ENCODE data around the gene SFXN3. TPM values are rescaled to one million over a fixed set of nuclear protein-coding genes. Genes with fewer than 3 reads are reported as not detected.

SFXN3 gene, protein sequence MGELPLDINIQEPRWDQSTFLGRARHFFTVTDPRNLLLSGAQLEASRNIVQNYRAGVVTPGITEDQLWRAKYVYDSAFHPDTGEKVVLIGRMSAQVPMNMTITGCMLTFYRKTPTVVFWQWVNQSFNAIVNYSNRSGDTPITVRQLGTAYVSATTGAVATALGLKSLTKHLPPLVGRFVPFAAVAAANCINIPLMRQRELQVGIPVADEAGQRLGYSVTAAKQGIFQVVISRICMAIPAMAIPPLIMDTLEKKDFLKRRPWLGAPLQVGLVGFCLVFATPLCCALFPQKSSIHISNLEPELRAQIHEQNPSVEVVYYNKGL
- 27.4 and 38.5 TPM in 2 replicates for total RNA-seq (2014; rRNA removed; shearing (Covaris generic); ENCODE audit: low replicate concordance)

DNA sequence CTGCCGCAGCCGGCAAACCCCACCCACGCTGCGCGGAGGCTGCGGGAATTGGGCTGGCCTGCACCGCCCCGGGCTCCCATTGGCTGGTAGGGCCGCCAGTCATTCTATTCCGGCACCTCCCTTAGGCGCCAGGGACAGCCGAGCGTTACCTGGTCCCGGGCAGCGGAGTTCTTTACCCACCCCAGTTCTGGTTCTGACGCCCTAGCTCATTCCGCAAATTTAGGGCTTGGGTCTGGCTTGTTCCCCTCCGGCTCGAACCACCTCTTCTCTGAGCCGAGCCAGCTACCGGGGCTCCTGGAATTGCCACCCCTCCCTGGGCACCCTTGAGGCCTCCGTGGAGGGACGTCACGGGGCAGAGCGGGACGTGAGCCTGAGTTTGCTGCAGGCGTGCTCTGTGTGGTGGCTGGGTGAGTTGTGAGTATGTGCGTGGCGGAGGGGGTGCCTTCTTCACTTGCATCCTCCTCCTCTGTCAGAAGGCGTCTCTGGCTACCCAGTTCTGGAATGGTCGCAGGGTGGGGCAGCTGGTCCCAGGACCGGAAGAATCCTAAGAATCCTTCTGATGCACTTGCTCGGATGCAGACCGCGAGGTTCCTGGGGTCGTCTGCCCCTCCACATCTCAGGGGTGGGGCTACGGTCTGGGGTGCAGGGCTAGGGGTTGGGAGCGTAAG is at the start of gene SFXN3, which contains the start of gene PDZD7:
TSS of gene SFXN3 (plus strand) at position 107 of the 668 bp plus-strand sequence. CDS start 3,461 bp downstream, outside the sequence.
TSS of gene PDZD7 (minus strand) at position 2 of the 668 bp plus-strand sequence. CDS start 910 bp downstream, outside the sequence.
- peak; percentile 96 for DNase-seq
- Histone ChIP-seq H3K9me3 (no peaks in the 10 kb centered on the region), H3K27me3 (no peaks in the 10 kb centered on the region), H3K36me3 (peaks cover 13% of the 10 kb centered on the region), H3K4me3 (peak within 1 kb of the TSS; percentile 67)

DNA sequence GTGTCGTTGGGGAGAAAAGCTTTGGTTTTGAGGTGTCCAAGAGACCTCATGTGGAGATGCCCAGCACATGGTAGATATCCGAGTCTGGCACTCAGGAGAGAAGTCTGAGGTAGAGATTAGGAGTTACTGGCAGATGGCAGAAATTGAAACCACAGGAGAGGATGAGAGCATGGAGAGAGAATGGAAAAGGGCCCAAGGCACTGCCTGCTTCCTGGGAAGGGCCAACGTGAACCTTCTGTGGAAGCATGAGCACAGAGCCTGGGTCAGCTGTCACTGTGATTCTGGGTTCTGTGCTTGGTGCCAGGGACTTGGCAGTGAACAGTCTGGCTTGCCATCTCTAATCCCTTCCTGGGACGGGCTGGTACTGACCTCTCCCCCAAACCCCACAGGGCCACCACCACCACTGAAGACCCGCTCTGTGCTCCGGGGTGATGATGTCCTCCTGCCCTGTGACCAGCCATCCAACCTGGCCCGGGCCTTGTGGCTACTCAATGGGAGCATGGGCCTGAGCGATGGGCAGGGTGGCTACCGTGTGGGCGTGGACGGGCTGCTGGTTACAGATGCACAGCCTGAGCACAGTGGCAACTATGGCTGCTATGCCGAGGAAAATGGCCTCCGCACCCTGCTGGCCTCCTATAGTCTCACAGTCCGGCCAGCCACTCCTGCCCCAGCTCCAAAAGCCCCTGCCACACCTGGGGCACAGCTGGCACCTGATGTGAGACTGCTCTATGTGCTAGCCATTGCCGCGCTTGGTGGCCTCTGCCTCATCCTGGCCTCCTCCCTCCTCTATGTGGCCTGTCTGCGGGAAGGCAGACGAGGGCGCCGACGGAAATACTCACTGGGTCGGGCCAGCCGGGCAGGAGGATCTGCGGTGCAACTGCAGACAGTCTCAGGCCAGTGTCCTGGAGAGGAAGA is 47.9 kb upstream of the SFXN3 start:
- Histone ChIP-seq H3K27me3 (no peaks in the 10 kb centered on the region), H3K36me3 (peaks cover 14% of the 10 kb centered on the region), H3K9me3 (no peaks in the 10 kb centered on the region), H3K4me3 (no peak overlapping the region)
- DNase-seq: no peak

- Histone ChIP-seq H3K36me3 (peaks cover 22% of the 10 kb centered on the region), H3K9me3 (no peaks in the 10 kb centered on the region), H3K4me3 (no peak overlapping the region), H3K27me3 (no peaks in the 10 kb centered on the region)
- DNase-seq: no peak
Observed at GRCh38 chr10:100983868-100984671, 47.0 kb upstream of the SFXN3 start.

- no peak for DNase-seq
- H3K36me3 ChIP-seq: peaks cover 29% of the 10 kb centered on the region
Observed at GRCh38 chr10:100984672-100985177, 46.3 kb upstream of the SFXN3 start.

DNA sequence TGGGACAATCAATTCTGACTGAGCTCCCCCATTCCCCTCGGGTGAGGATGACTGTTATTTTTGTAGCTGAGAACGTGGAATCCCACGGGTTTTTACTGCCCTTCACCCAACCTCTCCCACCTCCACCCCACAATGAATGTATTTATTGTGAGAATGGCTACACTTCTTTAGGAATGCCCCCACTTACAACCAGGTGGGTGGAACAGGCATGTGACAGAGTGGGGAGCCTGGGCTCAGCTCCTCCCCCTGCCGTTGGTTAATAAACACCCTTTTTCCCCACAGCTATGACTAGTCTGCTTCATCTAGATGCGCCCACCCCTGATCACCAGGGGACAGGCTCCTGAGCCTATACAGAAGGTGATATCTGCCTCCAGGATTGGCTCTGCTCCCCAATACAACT is 45.7 kb upstream of the SFXN3 start:
- DNase-seq: no peak
- no peak overlapping the region for H3K4me3 ChIP-seq
- peaks cover 35% of the 10 kb centered on the region for H3K36me3 ChIP-seq
- no peaks in the 10 kb centered on the region for H3K9me3 ChIP-seq
- H3K27me3 ChIP-seq: no peaks in the 10 kb centered on the region

More at GRCh38 chr10:100984672-100985177, 46.3 kb upstream of the SFXN3 start:
- H3K9me3 ChIP-seq: no peaks in the 10 kb centered on the region
- H3K27me3 ChIP-seq: no peaks in the 10 kb centered on the region
- H3K4me3 ChIP-seq: no peak overlapping the region

DNA sequence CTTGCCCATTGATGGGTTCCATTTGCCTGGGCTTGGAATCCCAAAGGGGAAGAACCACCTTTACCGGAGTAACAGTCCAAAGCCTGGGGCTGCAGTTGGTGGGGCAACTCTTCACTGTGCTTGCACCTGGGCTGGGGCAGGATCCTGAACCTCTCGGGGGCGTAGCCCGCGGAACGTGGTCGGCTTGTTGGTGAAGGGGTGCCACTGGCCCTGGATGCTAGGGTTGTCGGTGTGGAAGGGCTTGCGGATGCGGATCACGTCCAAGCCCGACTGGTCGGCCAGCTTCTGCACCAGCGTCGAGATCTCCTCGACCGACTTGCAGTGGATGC is 44.4 kb upstream of the SFXN3 start:
- peak overlapping the region; percentile 100 for H3K4me3 ChIP-seq
- H3K27me3 ChIP-seq: no peaks in the 10 kb centered on the region
- no peak for DNase-seq
- no peaks in the 10 kb centered on the region for H3K9me3 ChIP-seq
- H3K36me3 ChIP-seq: peaks cover 47% of the 10 kb centered on the region

DNA sequence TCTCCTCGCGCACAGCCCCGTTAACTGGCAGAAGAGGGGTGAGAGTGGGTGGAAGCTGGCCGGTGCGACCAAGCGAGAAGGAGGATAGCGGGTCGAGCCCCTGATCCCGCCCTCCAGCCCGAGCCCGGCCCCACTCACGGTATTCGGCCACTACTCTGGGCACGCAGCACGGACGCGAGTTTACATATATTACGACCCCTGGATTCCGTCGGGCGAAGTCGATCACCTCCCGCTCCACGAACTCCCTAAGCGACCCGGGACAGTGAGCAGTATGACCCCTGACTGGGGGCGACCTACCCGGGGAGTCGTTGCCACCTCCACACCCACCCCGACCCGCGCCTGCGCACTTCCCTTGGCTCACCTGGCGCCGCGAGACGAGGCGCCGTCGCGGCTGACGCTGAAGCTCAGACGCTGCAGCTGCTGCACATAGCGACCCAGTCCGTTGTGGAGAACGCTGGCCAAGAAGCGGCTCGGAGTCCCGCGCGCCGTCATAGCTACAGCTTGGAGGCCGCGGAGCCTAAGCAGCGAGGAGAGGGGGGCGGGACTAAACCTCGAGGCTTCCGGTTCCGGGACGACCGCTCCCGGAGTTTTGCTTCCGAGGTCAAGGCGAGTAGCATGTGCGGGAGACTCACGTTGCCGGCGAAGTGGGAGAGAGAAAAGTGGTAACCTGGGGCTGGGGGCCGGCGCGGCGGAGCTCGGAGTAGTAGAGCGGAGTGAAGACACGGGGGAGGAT is 43.9 kb upstream of the SFXN3 start, which contains the start of the genes MRPL43 and TWNK:
TSS of gene MRPL43 (minus strand) at position 546 of the 733 bp plus-strand sequence. CDS start at position 492, 54 bp downstream.
TSS of gene TWNK (plus strand) at position 592 of the 733 bp plus-strand sequence. CDS start 668 bp downstream, outside the sequence.
- Histone ChIP-seq H3K4me3 (peak within 1 kb of the TSS; percentile 100), H3K27me3 (no peaks in the 10 kb centered on the region), H3K36me3 (peaks cover 48% of the 10 kb centered on the region), H3K9me3 (no peaks in the 10 kb centered on the region)
- peak; percentile 83 for DNase-seq

GRCh38 chr10:100987685-100988049 is 43.4 kb upstream of the SFXN3 start:
- no peaks in the 10 kb centered on the region for H3K9me3 ChIP-seq
- H3K4me3 ChIP-seq: peak overlapping the region; percentile 100
- peaks cover 48% of the 10 kb centered on the region for H3K36me3 ChIP-seq
- no peaks in the 10 kb centered on the region for H3K27me3 ChIP-seq
- no peak for DNase-seq

GRCh38 chr10:100988166-100988565 is 42.9 kb upstream of the SFXN3 start:
- Histone ChIP-seq H3K36me3 (peaks cover 51% of the 10 kb centered on the region), H3K4me3 (peak overlapping the region; percentile 100), H3K27me3 (no peaks in the 10 kb centered on the region), H3K9me3 (no peaks in the 10 kb centered on the region)
- no peak for DNase-seq

GRCh38 chr10:100989088-100989487 is 41.9 kb upstream of the SFXN3 start:
- Histone ChIP-seq H3K36me3 (peaks cover 60% of the 10 kb centered on the region), H3K9me3 (no peaks in the 10 kb centered on the region), H3K4me3 (no peak overlapping the region; the same call in 1 of the 2 replicates), H3K27me3 (no peaks in the 10 kb centered on the region)
- DNase-seq: no peak

DNA sequence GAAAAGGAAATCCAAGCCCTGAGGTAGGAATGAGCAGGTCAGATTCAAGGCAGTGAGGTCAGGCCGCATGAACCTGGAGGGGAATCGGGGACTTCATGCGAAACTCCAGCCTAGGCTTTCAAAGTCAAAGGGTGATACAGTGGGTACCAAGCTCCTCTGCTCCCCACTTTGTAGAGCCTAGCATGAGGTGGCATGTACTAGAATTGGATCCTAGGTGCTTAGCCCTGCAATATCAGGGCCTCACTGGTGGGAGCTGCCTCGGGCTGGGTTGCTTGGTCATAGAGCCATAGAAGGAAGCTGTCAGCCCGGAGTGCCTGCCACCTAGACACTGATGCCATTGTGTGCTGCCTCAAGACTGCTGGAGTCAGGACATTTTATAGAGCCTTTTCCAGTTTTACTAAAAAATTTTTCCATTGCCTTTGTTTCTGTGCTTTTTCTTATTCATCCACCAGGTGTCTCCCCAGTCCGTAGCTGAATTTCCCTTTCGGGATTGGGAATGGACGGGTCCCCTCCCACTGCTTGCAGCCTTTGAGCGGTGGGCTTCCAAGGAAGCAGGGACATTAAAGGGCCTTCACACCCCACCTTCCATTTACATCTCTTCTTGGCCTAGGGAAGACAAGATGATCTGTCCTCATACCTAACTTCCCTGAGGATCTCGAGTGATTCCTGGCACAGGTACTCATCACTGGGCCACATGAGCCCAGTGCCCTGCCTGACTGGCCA is 36.9 kb upstream of the SFXN3 start:
- H3K36me3 ChIP-seq: peaks cover 49% of the 10 kb centered on the region
- H3K4me3 ChIP-seq: no peak overlapping the region
- H3K9me3 ChIP-seq: no peaks in the 10 kb centered on the region
- DNase-seq: no peak
- H3K27me3 ChIP-seq: no peaks in the 10 kb centered on the region

DNA sequence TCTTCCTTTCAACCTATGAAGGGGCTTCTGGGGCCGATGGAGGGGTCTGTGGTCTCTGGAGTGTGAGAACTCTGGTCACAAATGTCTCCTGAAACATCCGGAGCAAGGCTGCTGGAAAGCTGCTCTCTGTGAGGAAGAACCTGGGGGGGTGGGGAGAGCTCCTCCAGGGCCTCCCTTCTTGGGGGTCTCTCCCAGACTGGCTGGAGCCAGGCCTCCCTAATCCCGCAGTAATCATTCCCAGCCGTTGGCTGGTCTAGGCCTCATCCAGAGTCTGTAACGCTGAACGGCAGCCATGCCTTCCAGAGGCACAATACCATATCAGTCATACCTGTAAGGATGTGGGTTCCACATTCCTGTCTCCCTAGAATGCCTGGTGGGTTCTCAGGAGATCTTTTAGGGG is 35.9 kb upstream of the SFXN3 start:
- Histone ChIP-seq H3K4me3 (no peak overlapping the region), H3K27me3 (no peaks in the 10 kb centered on the region), H3K9me3 (no peaks in the 10 kb centered on the region), H3K36me3 (peaks cover 38% of the 10 kb centered on the region)
- DNase-seq: no peak

GRCh38 chr10:100996678-100997359 is 34.2 kb upstream of the SFXN3 start:
- DNase-seq: peak; percentile 57
- Histone ChIP-seq H3K36me3 (peaks cover 31% of the 10 kb centered on the region), H3K4me3 (peak overlapping the region; percentile 83), H3K27me3 (no peaks in the 10 kb centered on the region), H3K9me3 (no peaks in the 10 kb centered on the region)
